SK-N-SH (cell line): ENCODE measurements around the gene SLC26A11. TPM values are rescaled to one million over a fixed set of nuclear protein-coding genes. Genes with fewer than 3 reads are reported as not detected.
"Not testable (repeated sequence)": the region's sequence is repeated elsewhere in the genome, so short reads cannot be mapped to it uniquely, and the experiment has no call there.

Experiments used
- CTCF ChIA-PET: fragments of 300-600, 350-600 bp; formaldehyde crosslinking; extraction: SDS; loops from one replicate; lab custom pipeline; 2021; lab: Yijun Ruan, JAX
- POLR2A ChIA-PET: fragments of 350-600 bp; sonication (Branson Sonifier 250); formaldehyde crosslinking; extraction: SDS; loops from one replicate; lab custom pipeline; 2020; ENCODE audit warnings: antibody characterized with exemption, inconsistent platforms; lab: Yijun Ruan, JAX
- DNase-seq: peaks from one replicate; pipeline ENCODE4 v3.0.0; 2012
- H2AFZ ChIP-seq: fragments of 200-600 bp; sonication (generic); 2 replicates; pipeline ENCODE4 v1.8.1; 2016; ENCODE audit warnings: antibody characterized with exemption, mild to moderate bottlenecking, low read depth
- H3F3A ChIP-seq: fragments of 200-600 bp; sonication (generic); replicated peaks from 2 replicates; pipeline ENCODE3; 2016; ENCODE audit warnings: antibody characterized with exemption, mild to moderate bottlenecking; ENCODE audit not compliant: insufficient read depth
- H3K27ac ChIP-seq, 2 experiments: fragments of 200-500 bp in 1 of 2; fragments of 200-600 bp in 1 of 2; sonication (Bioruptor generic) in 1 of 2; sonication (generic), shearing (Covaris generic) in 1 of 2; 2 replicates each; pipeline versions ENCODE4 v1.5.1 to v1.6.1; 2014 to 2016; ENCODE audit warnings: low read depth in 2 of 2, inconsistent platforms in 1 of 2, low read length in 1 of 2, mild to moderate bottlenecking in 1 of 2, mixed read lengths in 1 of 2
- H3K27me3 ChIP-seq: fragments of 200-600 bp; sonication (generic), shearing (Covaris generic); 2 replicates; pipeline ENCODE4 v1.6.1; 2016; ENCODE audit warnings: mixed run types; ENCODE audit not compliant: insufficient read depth
- H3K36me3 ChIP-seq, 2 experiments: fragments of 200-500 bp in 1 of 2; fragments of 200-600 bp in 1 of 2; sonication (Bioruptor generic) in 1 of 2; sonication (generic) in 1 of 2; replicated peaks in 1 of 2; 2 replicates each; pipeline versions ENCODE3 to v1.5.1; 2014 to 2016; ENCODE audit warnings: low read length in 1 of 2, mild to moderate bottlenecking in 1 of 2; ENCODE audit not compliant: insufficient read depth in 2 of 2, control insufficient read depth in 1 of 2
- H3K4me1 ChIP-seq, 2 experiments: fragments of 200-500 bp in 1 of 2; fragments of 200-600 bp in 1 of 2; sonication (Bioruptor generic) in 1 of 2; sonication (generic), shearing (Covaris generic) in 1 of 2; 2 replicates each; pipeline versions ENCODE4 v1.5.1 to v1.6.1; 2014 to 2016; ENCODE audit warnings: low read depth in 1 of 2, low read length in 1 of 2, mixed run types in 1 of 2; ENCODE audit not compliant: insufficient read depth in 2 of 2, control insufficient read depth in 1 of 2
- H3K4me2 ChIP-seq: fragments of 200-600 bp; sonication (generic), shearing (Covaris generic); 2 replicates; pipeline ENCODE4 v1.6.1; 2017; ENCODE audit warnings: mixed run types
- H3K4me3 ChIP-seq, 2 experiments: fragments of 200-500 bp in 1 of 2; fragments of 200-600 bp in 1 of 2; sonication (Bioruptor generic) in 1 of 2; sonication (generic), shearing (Covaris generic) in 1 of 2; 2 replicates each; pipeline versions ENCODE4 v1.5.1 to v1.8.1; 2014 to 2016; ENCODE audit warnings: low read depth in 2 of 2, inconsistent platforms in 1 of 2, low read length in 1 of 2, mild to moderate bottlenecking in 1 of 2, mixed read lengths in 1 of 2, moderate library complexity in 1 of 2
- H3K79me2 ChIP-seq: fragments of 200-600 bp; sonication (generic); 2 replicates; pipeline ENCODE4 v1.8.1; 2017; ENCODE audit warnings: mild to moderate bottlenecking; ENCODE audit not compliant: insufficient read depth
- H3K9ac ChIP-seq: fragments of 200-600 bp; sonication (generic); 2 replicates; pipeline ENCODE4 v1.6.1; 2017; ENCODE audit warnings: mixed run types
- H3K9me2 ChIP-seq: fragments of 200-600 bp; sonication (generic); 2 replicates; pipeline ENCODE4 v1.6.1; 2017; ENCODE audit warnings: mixed run types
- H3K9me3 ChIP-seq: fragments of 200-600 bp; sonication (generic); 2 replicates; pipeline ENCODE4 v1.6.1; 2017; ENCODE audit warnings: mixed run types, mild to moderate bottlenecking, moderate library complexity
- H4K20me1 ChIP-seq: fragments of 200-600 bp; sonication (generic); 2 replicates; pipeline ENCODE4 v1.6.1; 2017; ENCODE audit warnings: mild to moderate bottlenecking, mixed run types; ENCODE audit not compliant: insufficient read depth
- CHD2 ChIP-seq: fragments of 150-350 bp; IDR thresholded peaks from 2 replicates; pipeline ENCODE4 v1.6.1; 2018; ENCODE audit warnings: low read length; ENCODE audit not compliant: partially characterized antibody
- ELF1 ChIP-seq: IDR thresholded peaks from 2 replicates; pipeline ENCODE4 v1.4.0; 2012
- EP300 ChIP-seq, 2 experiments: IDR thresholded peaks; 2 replicates each; pipeline versions ENCODE4 v1.4.0 to v1.6.1; 2012; ENCODE audit warnings: borderline replicate concordance in 1 of 2, low read depth in 1 of 2, low read length in 1 of 2
- FOXM1 ChIP-seq: IDR thresholded peaks from 2 replicates; pipeline ENCODE4 v1.4.0; 2012; ENCODE audit warnings: low read depth, mild to moderate bottlenecking
- NRF1 ChIP-seq: IDR thresholded peaks from 2 replicates; pipeline ENCODE4 v1.6.1; 2012; ENCODE audit warnings: low read depth, mild to moderate bottlenecking, low read length
- POLR2AphosphoS5 ChIP-seq: IDR thresholded peaks from 2 replicates; pipeline ENCODE4 v1.6.1; 2012; ENCODE audit warnings: low read depth, low read length
- RCOR1 ChIP-seq: fragments of 150-350 bp; IDR thresholded peaks from 2 replicates; pipeline ENCODE4 v1.6.1; 2017; ENCODE audit warnings: antibody characterized with exemption, low read length
- SIN3A ChIP-seq: IDR thresholded peaks from 2 replicates; pipeline ENCODE4 v1.6.1; 2012; ENCODE audit warnings: low read depth, mild to moderate bottlenecking, low read length, moderate library complexity, borderline replicate concordance
- TCF12 ChIP-seq: IDR thresholded peaks from 2 replicates; pipeline ENCODE4 v1.4.0; 2012
- USF1 ChIP-seq: IDR thresholded peaks from 2 replicates; pipeline ENCODE4 v1.4.0; 2012; ENCODE audit warnings: low read depth, borderline replicate concordance
- USF2 ChIP-seq: fragments of 150-350 bp; IDR thresholded peaks from 2 replicates; pipeline ENCODE4 v1.6.1; 2017; ENCODE audit warnings: antibody characterized with exemption, low read length, low read depth, borderline replicate concordance
- YY1 ChIP-seq: IDR thresholded peaks from 2 replicates; pipeline ENCODE4 v1.4.0; 2012; ENCODE audit warnings: low read depth, mild to moderate bottlenecking
- WGBS: methylation state at CpG from one replicate; pipeline ENCODE4 v1.1.6; 2017; ENCODE audit warnings: low lambda C conversion rate; 5-methylcytosine and 5-hydroxymethylcytosine counted together
- polyA plus RNA-seq, 3 experiments: library from polyadenylated mRNA; depleted of rRNA; stranded (reverse); fragments of >200 nt; gene quantifications; 2 replicates each; pipeline ENCODE4 v1.2.3, GENCODE V29; 2012

SLC26A11 gene
- polyA plus RNA-seq, 1 of the 3 experiments (the other 2 are of a cell fraction), result 35.9 TPM

- WGBS, result 90% methylated on average over 9 of the region's 9 CpGs
- peaks cover 7% of the 10 kb centered on the region; the same call in 1 of the 2 replicates for H3K79me2 ChIP-seq
- no peaks in the 10 kb centered on the region for H3K9me3 ChIP-seq
- peaks cover 15 to 22% of the 10 kb centered on the region in 2 experiments for H3K36me3 ChIP-seq
- TF ChIP-seq POLR2AphosphoS5 (no peak), TCF12 (no peak), CHD2 (no peak), USF2 (no peak), FOXM1 (no peak), NRF1 (no peak), EP300 (IDR thresholded peaks at IDR 0.05; ENCODE audit: borderline replicate concordance in 1 of 2, low read depth in 1 of 2, low read length in 1 of 2) (no peak), ELF1 (no peak), RCOR1 (no peak), USF1 (no peak), SIN3A (no peak), YY1 (no peak)
- H3K9me2 ChIP-seq, result no peaks in the 10 kb centered on the region
- H4K20me1 ChIP-seq, result peaks cover 9% of the 10 kb centered on the region; the same call in 1 of the 2 replicates
- peaks cover 10% of the 10 kb centered on the region for H3F3A ChIP-seq
- ChIA-PET POLR2A (no interaction called here), CTCF (interaction anchor here (0.6 to 1.3 kb wide), 3 partner anchors 13 to 1654 kb away, joined by 3 to 5 read pairs (median 4); no protein-coding TSS in a partner anchor)
- no peak overlapping the region for H3K9ac ChIP-seq
- no peaks in the 10 kb centered on the region; a peak in 1 of 4 replicates for H3K4me1 ChIP-seq
- DNase-seq, result peak; percentile 37
- H2AFZ ChIP-seq, result no peak overlapping the region
- H3K4me3 ChIP-seq, result no peak overlapping the region
- H3K27ac ChIP-seq, result no peak overlapping the region
- no peak overlapping the region for H3K4me2 ChIP-seq
- H3K27me3 ChIP-seq, result no peaks in the 10 kb centered on the region
These were observed 54.1 kb downstream of the SLC26A11 start for GRCh38 chr17:80274331-80274730.

GRCh38 chr17:80274871-80275449, 54.7 kb downstream of the SLC26A11 start:
- no peaks in the 10 kb centered on the region for H3K9me2 ChIP-seq
- H3K4me1 ChIP-seq, result peaks cover 0 to 2% of the 10 kb centered on the region in 2 experiments; a peak in 1 of 4 replicates
- H2AFZ ChIP-seq, result no peak overlapping the region
- H3K4me3 ChIP-seq, result no peak overlapping the region
- TF ChIP-seq SIN3A (no peak), POLR2AphosphoS5 (no peak), YY1 (no peak), USF1 (no peak)
- no peak for DNase-seq
- peaks cover 13% of the 10 kb centered on the region for H3F3A ChIP-seq
- peaks cover 12% of the 10 kb centered on the region; the same call in 1 of the 2 replicates for H4K20me1 ChIP-seq
- peaks cover 15 to 18% of the 10 kb centered on the region in 2 experiments for H3K36me3 ChIP-seq
- no peak overlapping the region for H3K27ac ChIP-seq
- no peak overlapping the region for H3K4me2 ChIP-seq
- no peaks in the 10 kb centered on the region for H3K9me3 ChIP-seq
- ChIA-PET POLR2A (no interaction called here), CTCF (interaction anchor here (0.6 kb wide), 1 partner anchor 1653 kb away, joined by 4 read pairs; no protein-coding TSS in a partner anchor)
- H3K79me2 ChIP-seq, result peaks cover 9% of the 10 kb centered on the region; the same call in 1 of the 2 replicates
- no peak overlapping the region for H3K9ac ChIP-seq
- no peaks in the 10 kb centered on the region for H3K27me3 ChIP-seq
- 97% methylated on average over 4 of the region's 4 CpGs for WGBS

GRCh38 chr17:80275857-80276256, 55.6 kb downstream of the SLC26A11 start:
- POLR2A ChIA-PET, H3K27ac ChIP-seq, H3K9me2 ChIP-seq, H3K4me3 ChIP-seq, H3K4me2 ChIP-seq, H3K4me1 ChIP-seq, H3K9ac ChIP-seq, H3K27me3 ChIP-seq, H3K9me3 ChIP-seq, DNase-seq, H2AFZ ChIP-seq: not testable (repeated sequence)
- Histone ChIP-seq H3K79me2 (peaks cover 13% of the 10 kb centered on the region; the same call in 1 of the 2 replicates), H4K20me1 (peaks cover 17% of the 10 kb centered on the region; the same call in 1 of the 2 replicates), H3K36me3 (peaks cover 15 to 22% of the 10 kb centered on the region in 2 experiments), H3F3A (peaks cover 13% of the 10 kb centered on the region)
- CTCF ChIA-PET, result interaction anchor here (0.6 to 0.7 kb wide), 2 partner anchors 226 to 394 kb away, joined by 3 read pairs; no protein-coding TSS in a partner anchor
- 96% methylated on average over 8 of the region's 8 CpGs for WGBS
